Measurements from ENCODE around the gene ADAM21. TPM values are rescaled to one million over a fixed set of nuclear protein-coding genes. Genes with fewer than 3 reads are reported as not detected.
"Not testable (repeated sequence)": the region's sequence is repeated elsewhere in the genome, so short reads cannot be mapped to it uniquely, and the experiment has no call there.

Gene ADAM21
- total RNA-seq, 1 donor from 2014 or later: not detected

DNA sequence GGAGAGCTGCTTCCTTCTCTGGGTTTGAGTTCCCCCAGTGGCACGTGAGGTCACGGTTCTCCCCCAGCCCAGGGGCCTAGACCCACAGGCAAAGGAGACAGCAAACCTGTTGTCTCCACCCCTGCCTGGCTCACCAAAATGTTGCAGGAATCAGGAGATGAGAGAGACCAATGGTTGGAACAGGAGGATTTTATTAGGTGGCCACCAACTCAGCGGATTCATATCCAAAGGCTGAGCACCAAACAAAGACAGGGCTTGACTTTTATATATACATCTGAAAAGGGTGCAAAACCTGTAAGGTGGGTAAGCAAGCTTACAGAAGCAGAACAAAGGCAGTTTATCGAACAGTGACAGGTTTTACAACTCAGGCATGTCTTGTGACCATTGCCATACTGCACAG is 9.2 kb upstream of the ADAM21 start:
- Mint-ChIP-seq H3K27ac (no peak overlapping the region), H3K36me3 (ENCODE audit: low read depth) (no peaks in the 10 kb centered on the region), H3K4me3 (ENCODE audit: low read depth) (no peak overlapping the region), H3K4me1 (ENCODE audit: low read depth) (no peaks in the 10 kb centered on the region), H3K27me3 (ENCODE audit: low read depth) (no peaks in the 10 kb centered on the region), H3K9me3 (peaks cover 20% of the 10 kb centered on the region)
- intact Hi-C loops (cut with micrococcal nuclease): no loop called here
- no peak for DNase-seq (ENCODE audit: low spot score)

DNA sequence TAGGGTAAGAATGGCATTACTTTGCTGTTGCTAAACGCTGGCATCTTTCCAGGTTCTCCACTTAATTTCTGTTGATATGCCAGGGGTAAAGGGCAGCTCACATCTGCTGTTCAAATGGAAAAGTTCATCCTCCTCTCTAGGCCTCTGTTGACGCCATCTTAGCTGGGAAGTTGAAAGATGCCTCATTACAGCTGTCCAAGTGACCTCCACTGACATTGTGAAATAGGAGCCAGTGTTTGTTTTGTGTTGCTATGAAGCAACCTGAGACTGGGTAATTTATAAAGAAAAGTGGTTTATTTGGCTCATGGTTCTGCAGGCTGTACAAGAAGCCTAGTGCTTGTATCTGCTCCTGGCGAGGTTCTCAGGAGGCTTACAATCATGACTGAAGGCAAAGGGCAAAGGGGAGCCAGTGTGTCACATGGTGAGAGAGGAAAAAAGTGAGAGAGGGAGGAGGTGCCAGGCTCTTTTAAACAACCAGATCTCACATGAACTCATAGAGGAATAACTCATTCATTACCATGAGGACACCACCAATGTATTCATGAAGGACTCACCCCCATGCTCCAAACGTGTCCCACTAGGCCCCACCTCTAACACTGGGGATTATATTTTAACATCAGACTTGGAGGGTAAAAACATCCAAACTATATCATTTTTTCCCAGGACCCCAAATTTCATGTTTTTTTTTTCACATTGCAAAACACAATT is 3.2 kb upstream of the ADAM21 start:
- H3K4me1 Mint-ChIP-seq (ENCODE audit: low read depth): no peaks in the 10 kb centered on the region
- no peaks in the 10 kb centered on the region for H3K27me3 Mint-ChIP-seq (ENCODE audit: low read depth)

DNA sequence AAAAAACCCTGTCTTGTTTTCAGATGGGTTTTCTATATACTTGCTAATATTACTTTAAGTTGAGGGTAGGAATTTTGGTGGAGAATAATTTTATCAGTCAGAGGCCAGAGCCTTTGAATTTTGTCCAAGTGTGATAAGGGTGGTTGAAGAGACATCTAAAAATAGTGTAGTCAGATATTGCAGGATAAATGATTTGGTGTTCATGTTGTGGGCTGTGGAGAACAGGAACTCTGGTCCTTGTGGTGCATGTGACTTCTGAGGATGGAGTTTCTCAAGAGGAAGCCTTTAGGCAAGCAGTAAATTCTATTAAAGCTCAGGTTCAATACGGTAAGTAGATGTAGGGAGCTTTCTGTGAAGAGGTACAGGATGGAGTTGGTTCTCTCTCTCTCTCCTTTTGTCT is 2.8 kb downstream of the ADAM21 start:
- Mint-ChIP-seq H3K4me1 (ENCODE audit: low read depth) (no peaks in the 10 kb centered on the region), H3K36me3 (ENCODE audit: low read depth) (no peaks in the 10 kb centered on the region), H3K27me3 (ENCODE audit: low read depth) (peaks cover 14% of the 10 kb centered on the region), H3K27ac (no peak overlapping the region), H3K4me3 (ENCODE audit: low read depth) (no peak overlapping the region), H3K9me3 (no peaks in the 10 kb centered on the region)
- intact Hi-C loops (cut with micrococcal nuclease): no loop called here
- no peak for DNase-seq (ENCODE audit: low spot score)

More for the DNA sequence above, 3.2 kb upstream of the ADAM21 start:
- no peak overlapping the region for H3K27ac Mint-ChIP-seq
- H3K9me3 Mint-ChIP-seq: peaks cover under 1% of the 10 kb centered on the region
- no peak for DNase-seq (ENCODE audit: low spot score)
- no peak overlapping the region for H3K4me3 Mint-ChIP-seq (ENCODE audit: low read depth)
- no peaks in the 10 kb centered on the region for H3K36me3 Mint-ChIP-seq (ENCODE audit: low read depth)
- intact Hi-C loops (cut with micrococcal nuclease): no loop called here

DNA sequence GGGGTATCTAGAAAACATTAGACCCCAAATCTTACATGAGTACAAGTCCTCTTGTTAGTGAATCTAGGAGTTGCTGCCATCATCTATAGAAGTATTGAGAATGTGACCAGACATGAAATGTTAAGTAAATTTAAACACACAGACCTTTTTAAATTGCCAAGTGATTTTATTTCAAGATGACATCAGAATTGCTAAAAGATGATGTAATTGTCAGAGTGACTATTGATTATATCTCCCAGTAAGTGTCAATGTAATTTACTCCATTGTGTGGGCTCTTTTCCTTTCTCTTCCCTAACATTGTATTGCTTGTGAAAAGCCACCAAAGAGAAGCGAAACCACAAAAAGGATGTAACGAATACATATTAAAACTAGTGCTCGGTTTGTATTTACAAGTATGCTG is 16.8 kb downstream of the ADAM21 start:
- peaks cover 9% of the 10 kb centered on the region for H3K27me3 Mint-ChIP-seq (ENCODE audit: low read depth)
- peaks cover 22% of the 10 kb centered on the region for H3K4me1 Mint-ChIP-seq (ENCODE audit: low read depth)
- no peak overlapping the region for H3K27ac Mint-ChIP-seq
- intact Hi-C loops (cut with micrococcal nuclease): no loop called here
- peaks cover 5% of the 10 kb centered on the region for H3K9me3 Mint-ChIP-seq
- H3K4me3 Mint-ChIP-seq (ENCODE audit: low read depth): no peak overlapping the region
- H3K36me3 Mint-ChIP-seq (ENCODE audit: low read depth): no peaks in the 10 kb centered on the region
- no peak for DNase-seq (ENCODE audit: low spot score)

DNA sequence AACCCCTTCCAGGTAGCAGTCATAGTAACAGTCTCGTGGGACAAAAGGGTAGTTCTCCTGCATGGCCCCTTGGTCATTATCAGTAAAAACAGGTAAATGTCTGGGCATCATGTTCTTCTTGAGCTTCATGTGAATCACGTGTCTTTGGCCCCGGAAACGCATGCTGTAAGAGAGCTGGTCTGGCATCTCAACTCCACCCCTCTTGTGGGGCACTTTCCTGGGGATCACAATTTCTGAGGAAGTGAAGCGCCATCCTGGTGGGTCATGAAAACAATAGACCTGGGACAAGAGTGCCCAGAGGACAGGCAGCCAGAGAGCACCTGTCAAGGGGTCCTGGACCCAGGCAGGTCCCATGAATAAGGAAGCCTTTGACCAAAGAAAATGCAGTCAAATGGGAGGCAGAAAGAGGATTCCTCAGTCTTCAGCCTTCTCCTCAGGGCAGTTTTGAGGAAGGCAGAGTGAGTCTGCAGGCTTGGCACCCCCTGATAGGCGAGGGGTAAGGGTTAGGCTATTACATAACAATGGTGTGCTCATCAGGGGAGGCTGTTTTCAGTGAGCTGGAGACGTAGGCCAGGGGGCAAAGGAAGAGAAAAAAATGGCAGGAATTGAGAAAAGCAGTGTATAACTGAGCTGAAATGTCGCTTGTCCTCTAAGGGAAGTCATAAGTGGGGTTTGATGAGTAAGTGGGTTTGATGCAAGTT is 19.0 kb downstream of the ADAM21 start:
- not testable (repeated sequence) for H3K36me3 Mint-ChIP-seq (ENCODE audit: low read depth)
- peaks cover 12% of the 10 kb centered on the region for H3K9me3 Mint-ChIP-seq

DNA sequence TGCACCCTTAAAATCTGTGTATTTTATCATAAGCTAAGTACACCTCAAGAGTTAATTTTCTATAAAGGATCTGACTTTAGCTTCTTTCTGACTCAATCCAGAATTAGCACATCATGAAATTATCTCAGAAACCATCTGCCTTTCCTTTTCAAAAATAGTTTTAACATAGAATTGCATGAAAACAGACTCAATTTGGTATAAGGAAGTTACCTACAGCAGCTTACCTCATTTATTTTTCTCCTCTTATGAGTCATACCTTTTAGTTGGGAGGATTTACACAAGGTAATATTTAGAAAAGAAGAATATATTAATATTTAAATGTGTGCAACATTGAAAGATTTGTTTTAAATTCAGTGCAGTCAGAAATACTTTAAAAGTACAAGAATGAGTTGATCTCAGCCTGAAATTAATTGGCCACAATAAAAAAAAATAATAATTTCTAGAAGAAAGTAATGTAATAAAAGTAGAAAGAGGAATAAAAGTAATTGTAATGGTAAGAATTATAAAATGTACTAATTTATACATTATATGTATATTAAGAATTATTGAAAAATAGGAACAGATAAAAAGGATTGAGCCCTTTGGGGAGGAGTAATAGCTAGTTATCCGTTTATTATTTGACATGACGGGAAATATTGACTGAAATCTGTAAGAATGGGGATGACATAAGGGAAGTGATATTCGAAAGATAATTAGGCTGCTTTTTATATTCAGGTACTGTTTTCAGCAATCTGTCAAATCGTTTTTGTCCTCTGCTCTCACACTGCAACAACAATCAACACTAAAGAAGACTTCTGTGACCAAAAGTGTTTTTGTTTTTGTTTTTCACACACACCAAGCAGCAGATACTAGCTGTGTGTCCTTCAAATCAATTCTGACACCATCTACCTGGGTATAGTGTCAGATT is 20.5 kb downstream of the ADAM21 start:
- Mint-ChIP-seq H3K4me1 (ENCODE audit: low read depth) (peaks cover 22% of the 10 kb centered on the region), H3K36me3 (ENCODE audit: low read depth) (no peaks in the 10 kb centered on the region), H3K9me3 (peaks cover 18% of the 10 kb centered on the region), H3K4me3 (ENCODE audit: low read depth) (no peak overlapping the region), H3K27ac (no peak overlapping the region), H3K27me3 (ENCODE audit: low read depth) (peaks cover 2% of the 10 kb centered on the region)
- DNase-seq (ENCODE audit: low spot score): no peak
- intact Hi-C loops (cut with micrococcal nuclease): no loop called here

More for the DNA sequence above, 19.0 kb downstream of the ADAM21 start:
- H3K27ac Mint-ChIP-seq; H3K27me3 Mint-ChIP-seq (ENCODE audit: low read depth); intact Hi-C loops (cut with micrococcal nuclease); DNase-seq (ENCODE audit: low spot score); H3K4me3 Mint-ChIP-seq (ENCODE audit: low read depth): not testable (repeated sequence)
- H3K4me1 Mint-ChIP-seq (ENCODE audit: low read depth): peaks cover 22% of the 10 kb centered on the region

DNA sequence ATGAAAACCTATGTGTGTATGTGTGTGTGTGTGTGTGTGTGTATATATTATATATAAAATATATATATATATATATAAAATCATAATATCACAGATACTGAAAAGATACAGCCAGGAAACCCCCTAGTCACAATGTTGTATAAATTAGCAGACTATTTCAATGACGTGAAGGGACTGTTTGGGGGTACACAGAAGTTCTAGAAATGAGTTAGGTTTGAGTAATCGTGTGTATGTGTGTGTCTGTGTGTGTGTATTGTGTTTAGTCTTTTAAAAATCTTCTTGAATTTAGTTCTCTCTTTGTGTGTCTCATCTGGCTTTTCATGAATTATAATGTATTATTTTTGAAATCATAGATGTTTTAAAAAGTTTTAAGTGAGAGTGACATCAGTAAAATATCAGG is 21.9 kb downstream of the ADAM21 start:
- no peak for DNase-seq (ENCODE audit: low spot score)
- Mint-ChIP-seq H3K4me3 (ENCODE audit: low read depth) (no peak overlapping the region), H3K4me1 (ENCODE audit: low read depth) (peaks cover 21% of the 10 kb centered on the region), H3K9me3 (peaks cover 18% of the 10 kb centered on the region), H3K27me3 (ENCODE audit: low read depth) (peaks cover 1% of the 10 kb centered on the region), H3K36me3 (ENCODE audit: low read depth) (no peaks in the 10 kb centered on the region), H3K27ac (no peak overlapping the region)
- intact Hi-C loops (cut with micrococcal nuclease): no loop called here

DNA sequence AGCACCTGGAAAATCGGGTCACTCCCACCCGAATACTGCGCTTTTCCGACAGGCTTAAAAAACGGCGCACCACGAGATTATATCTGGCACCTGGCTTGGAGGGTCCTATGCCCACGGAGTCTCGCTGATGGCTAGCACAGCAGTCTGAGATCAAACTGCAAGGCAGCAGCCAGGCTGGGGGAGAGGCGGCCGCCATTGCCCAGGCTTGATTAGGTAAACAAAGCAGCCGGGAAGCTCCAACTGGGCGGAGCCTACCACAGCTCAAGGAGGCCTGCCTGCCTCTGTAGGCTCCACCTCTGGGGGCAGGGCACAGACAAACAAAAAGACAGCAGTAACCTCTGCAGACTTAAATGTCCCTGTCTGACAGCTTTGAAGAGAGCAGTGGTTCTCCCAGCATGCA is 23.5 kb downstream of the ADAM21 start:
- H3K27me3 Mint-ChIP-seq (ENCODE audit: low read depth); intact Hi-C loops (cut with micrococcal nuclease); DNase-seq (ENCODE audit: low spot score); H3K27ac Mint-ChIP-seq; H3K36me3 Mint-ChIP-seq (ENCODE audit: low read depth); H3K4me3 Mint-ChIP-seq (ENCODE audit: low read depth): not testable (repeated sequence)
- H3K4me1 Mint-ChIP-seq (ENCODE audit: low read depth): peaks cover 17% of the 10 kb centered on the region
- peaks cover 12% of the 10 kb centered on the region for H3K9me3 Mint-ChIP-seq

DNA sequence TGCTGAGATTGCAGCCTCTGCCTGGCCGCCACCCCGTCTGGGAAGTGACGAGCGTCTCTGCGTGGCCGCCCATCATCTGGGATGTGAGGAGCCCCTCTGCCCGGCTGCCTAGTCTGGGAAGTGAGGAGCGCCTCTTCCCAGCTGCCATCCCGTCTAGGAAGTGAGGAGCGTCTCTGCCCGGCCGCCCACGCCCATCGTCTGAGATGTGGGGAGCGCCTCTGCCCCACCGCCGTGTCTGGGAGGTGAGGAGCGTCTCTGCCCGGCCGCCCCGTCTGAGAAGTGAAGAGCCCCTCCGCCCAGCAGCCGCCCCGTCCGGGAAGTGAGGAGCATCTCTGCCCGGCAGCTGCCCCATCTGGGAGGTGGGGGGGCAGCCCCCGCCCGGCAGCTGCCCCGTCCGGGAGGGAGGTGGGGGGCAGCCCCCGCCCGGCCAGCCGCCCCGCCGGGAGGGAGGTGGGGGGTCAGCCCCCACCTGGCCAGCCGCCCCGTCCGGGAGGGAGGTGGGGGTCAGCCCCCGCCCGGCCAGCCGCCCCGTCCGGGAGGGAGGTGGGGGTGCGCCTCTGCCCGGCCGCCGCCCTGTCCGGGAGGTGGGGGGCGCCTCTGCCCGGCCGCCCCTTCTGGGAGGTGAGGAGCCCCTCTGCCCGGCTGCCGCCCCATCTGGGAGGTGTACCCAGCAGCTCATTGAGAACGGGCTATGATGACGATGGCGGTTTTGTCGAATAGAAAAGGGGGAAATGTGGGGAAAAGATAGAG is 25.6 kb downstream of the ADAM21 start:
- H3K4me1 Mint-ChIP-seq (ENCODE audit: low read depth); H3K4me3 Mint-ChIP-seq (ENCODE audit: low read depth); H3K36me3 Mint-ChIP-seq (ENCODE audit: low read depth); H3K27me3 Mint-ChIP-seq (ENCODE audit: low read depth); H3K27ac Mint-ChIP-seq; DNase-seq (ENCODE audit: low spot score); intact Hi-C loops (cut with micrococcal nuclease): not testable (repeated sequence)
- H3K9me3 Mint-ChIP-seq: peaks cover 12% of the 10 kb centered on the region

DNA sequence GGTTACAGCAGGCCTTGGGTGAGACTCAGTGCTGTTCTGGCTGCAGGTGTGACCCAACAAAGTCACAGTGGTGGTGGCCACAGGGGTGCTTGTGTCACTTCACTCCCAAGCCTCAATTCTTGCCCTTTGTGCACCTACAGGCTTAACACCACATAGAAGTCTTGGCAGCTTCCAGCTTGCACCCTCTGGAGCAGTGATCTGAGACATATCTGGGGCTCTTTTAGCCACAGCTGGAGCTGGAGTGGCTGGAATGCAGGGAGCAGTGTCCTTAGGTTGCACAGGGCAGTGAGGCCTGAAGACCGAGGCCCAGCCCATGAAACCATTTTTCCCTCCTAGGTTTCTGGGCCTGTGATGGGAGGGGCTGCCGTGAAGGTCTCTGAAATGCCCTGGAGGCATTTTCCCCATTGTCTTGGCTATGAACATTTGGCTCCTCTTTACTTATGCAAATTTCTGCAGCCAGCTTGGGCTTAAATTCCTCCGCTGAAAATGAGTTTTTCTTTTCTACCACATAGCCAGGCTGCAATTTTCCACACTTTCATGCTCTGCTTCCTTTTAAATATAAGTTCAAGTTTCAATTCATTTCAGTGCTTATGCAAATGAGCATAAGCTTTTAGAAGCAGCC is 37.7 kb downstream of the ADAM21 start:
- Mint-ChIP-seq H3K4me1 (ENCODE audit: low read depth) (no peaks in the 10 kb centered on the region), H3K4me3 (ENCODE audit: low read depth) (no peak overlapping the region), H3K36me3 (ENCODE audit: low read depth) (peaks cover 16% of the 10 kb centered on the region), H3K27ac (no peak overlapping the region), H3K27me3 (ENCODE audit: low read depth) (no peaks in the 10 kb centered on the region), H3K9me3 (peaks cover 36% of the 10 kb centered on the region)
- intact Hi-C loops (cut with micrococcal nuclease): no loop called here
- DNase-seq (ENCODE audit: low spot score): no peak

DNA sequence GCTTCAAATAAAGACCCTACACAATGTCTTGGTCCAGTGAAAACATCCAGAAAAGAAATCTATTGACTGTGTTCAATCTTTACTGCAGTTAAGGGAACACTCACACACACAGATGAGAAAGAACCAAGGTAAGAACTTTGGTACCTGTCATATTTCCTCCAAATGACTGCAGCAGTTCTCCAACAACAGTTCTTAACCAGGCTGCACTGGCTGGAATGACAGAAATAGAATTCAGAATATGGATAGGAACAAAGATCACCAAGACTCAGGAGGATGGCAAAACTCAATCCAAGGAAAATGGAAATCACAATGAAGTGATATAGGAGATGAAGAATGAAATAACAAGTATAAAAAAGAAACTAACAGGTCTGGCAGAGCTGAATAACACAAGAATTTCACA is 46.2 kb downstream of the ADAM21 start:
- H3K36me3 Mint-ChIP-seq (ENCODE audit: low read depth): peaks cover 4% of the 10 kb centered on the region
- H3K9me3 Mint-ChIP-seq: peaks cover 4% of the 10 kb centered on the region
- intact Hi-C loops (cut with micrococcal nuclease): no loop called here
- no peak for DNase-seq (ENCODE audit: low spot score)
- no peak overlapping the region for H3K27ac Mint-ChIP-seq
- no peaks in the 10 kb centered on the region for H3K4me1 Mint-ChIP-seq (ENCODE audit: low read depth)
- no peak overlapping the region for H3K4me3 Mint-ChIP-seq (ENCODE audit: low read depth)
- H3K27me3 Mint-ChIP-seq (ENCODE audit: low read depth): peaks cover 13% of the 10 kb centered on the region
